ENCODE data around the gene ASB16. TPM values are rescaled to one million over a fixed set of nuclear protein-coding genes. Genes with fewer than 3 reads are reported as not detected.
"Not testable (repeated sequence)": the region's sequence is repeated elsewhere in the genome, so short reads cannot be mapped to it uniquely, and the experiment has no call there.

The ASB16 gene
- total RNA-seq, 4 donors from 2014 or later: 0.11 TPM; not detected in 3

- Histone ChIP-seq H3K27me3 (no peaks in the 10 kb centered on the region), H3K4me3 (no peak overlapping the region), H3K27ac (peak overlapping the region in 3 of 4 donors; percentile 21 to 40 (median 25)), H3K4me1 (peaks cover 8 to 40% (median 17%) of the 10 kb centered on the region in 3 donors), H3K36me3 (peaks cover 0 to 8% (median 0%) of the 10 kb centered on the region in 3 donors), H3K9me3 (no peaks in the 10 kb centered on the region)
- 43 to 66% methylated on average over 7 of the region's 7 CpGs for WGBS, 2 donors
- DNase-seq: no peak
- intact Hi-C loops (cut with DNase I): no loop called here
- TF ChIP-seq CTCF (IDR thresholded peaks at IDR 0.05): no peak
- no peak for TF ChIP-seq POLR2A (IDR thresholded peaks at IDR 0.05)
These were observed 25.4 kb upstream of the ASB16 start for GRCh38 chr17:44144966-44145739.

- intact Hi-C loops (cut with DNase I): no loop called here
- H3K27ac ChIP-seq: peak overlapping the region in 1 of 4 donors; percentile 14
- WGBS, 2 donors: 61 to 63% methylated on average over 2 of the region's 2 CpGs
These were observed 23.8 kb upstream of the ASB16 start for GRCh38 chr17:44146375-44147346.

GRCh38 chr17:44147812-44148211 is 22.7 kb upstream of the ASB16 start:
- no peaks in the 10 kb centered on the region for H3K27me3 ChIP-seq
- WGBS, 2 donors: 77 to 94% methylated on average over 2 of the region's 4 CpGs
- intact Hi-C loops (cut with DNase I): no loop called here
- no peak for DNase-seq
- H3K4me3 ChIP-seq: no peak overlapping the region
- H3K36me3 ChIP-seq: peaks cover 0 to 8% (median 0%) of the 10 kb centered on the region in 3 donors
- H3K4me1 ChIP-seq: peaks cover 0 to 23% (median 3%) of the 10 kb centered on the region in 3 donors
- no peak overlapping the region for H3K27ac ChIP-seq
- no peaks in the 10 kb centered on the region for H3K9me3 ChIP-seq
- TF ChIP-seq POLR2A (IDR thresholded peaks at IDR 0.05) (no peak), CTCF (IDR thresholded peaks at IDR 0.05) (no peak)

More at GRCh38 chr17:44146375-44147346, 23.8 kb upstream of the ASB16 start:
- Histone ChIP-seq H3K4me3 (no peak overlapping the region), H3K4me1 (peaks cover 4 to 34% (median 9%) of the 10 kb centered on the region in 3 donors), H3K36me3 (peaks cover 0 to 8% (median 0%) of the 10 kb centered on the region in 3 donors), H3K27me3 (no peaks in the 10 kb centered on the region), H3K9me3 (no peaks in the 10 kb centered on the region)
- TF ChIP-seq CTCF (IDR thresholded peaks at IDR 0.05): no peak
- TF ChIP-seq POLR2A (IDR thresholded peaks at IDR 0.05): no peak
- no peak for DNase-seq

GRCh38 chr17:44149066-44149465 is 21.4 kb upstream of the ASB16 start:
- intact Hi-C loops (cut with DNase I); H3K36me3 ChIP-seq; H3K4me3 ChIP-seq; H3K27me3 ChIP-seq; DNase-seq; H3K27ac ChIP-seq; H3K9me3 ChIP-seq: not testable (repeated sequence)
- 93% methylated on average over 3 of the region's 3 CpGs for WGBS, 2 donors
- H3K4me1 ChIP-seq: peaks cover 0 to 28% (median 3%) of the 10 kb centered on the region in 3 donors

GRCh38 chr17:44149750-44150329 is 20.7 kb upstream of the ASB16 start:
- Histone ChIP-seq H3K27me3 (no peaks in the 10 kb centered on the region), H3K27ac (no peak overlapping the region), H3K9me3 (no peaks in the 10 kb centered on the region), H3K36me3 (peaks cover 0 to 8% (median 0%) of the 10 kb centered on the region in 3 donors), H3K4me3 (no peak overlapping the region), H3K4me1 (peaks cover 0 to 24% (median 3%) of the 10 kb centered on the region in 3 donors)
- no peak for TF ChIP-seq POLR2A (IDR thresholded peaks at IDR 0.05)
- TF ChIP-seq CTCF (IDR thresholded peaks at IDR 0.05): no peak
- no peak for DNase-seq
- 94 to 99% methylated on average over 4 of the region's 4 CpGs for WGBS, 2 donors
- intact Hi-C loops (cut with DNase I): no loop called here
